Measurements from ENCODE around the gene CXCL16.
A peak's percentile ranks its signal among the peaks of the same experiment; 100 is the strongest.

DNA sequence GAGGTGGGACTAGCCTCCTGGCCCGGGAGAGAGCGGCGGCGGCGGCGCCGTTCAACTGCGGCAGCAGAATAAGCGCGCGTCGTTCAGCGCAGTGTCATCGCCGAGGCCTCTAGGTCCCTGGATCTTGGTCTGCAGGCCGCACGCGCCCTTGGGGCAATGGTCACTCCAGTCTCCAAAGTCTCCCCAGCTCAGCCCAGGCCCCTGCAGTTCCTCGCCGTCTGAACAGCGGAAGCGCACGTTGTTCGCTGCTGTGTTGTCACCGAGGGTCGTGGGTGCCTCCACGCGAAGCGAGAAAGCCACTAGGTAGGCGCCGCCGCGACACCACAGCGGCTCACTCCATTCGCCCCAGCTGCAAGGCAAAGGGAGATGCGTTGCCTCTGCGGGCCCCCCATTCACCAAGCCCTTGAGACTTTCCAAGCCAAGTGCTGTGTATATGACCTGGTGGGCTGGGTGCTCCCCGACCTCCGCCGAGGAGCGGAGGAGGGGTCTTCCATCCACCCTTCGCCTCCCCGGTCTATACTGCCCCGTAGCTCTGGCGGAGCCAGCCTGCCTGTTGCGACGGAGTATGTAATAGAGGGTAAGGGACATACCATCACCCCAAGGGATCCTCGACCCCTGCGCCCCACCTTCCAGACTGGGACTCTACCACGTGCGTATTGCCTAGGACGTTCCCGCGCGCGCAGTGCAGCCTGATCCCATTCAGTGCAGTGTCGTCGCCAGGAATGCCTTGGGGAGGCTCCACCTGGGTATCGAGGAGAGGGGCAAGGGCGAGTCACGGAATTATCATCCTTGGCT lies 45.8 kb upstream of the CXCL16 start:
- TF ChIP-seq MYC (IDR thresholded peaks at IDR 0.05; ENCODE audit: borderline replicate concordance, low read length): no peak
- no peak for TF ChIP-seq ZSCAN20 (CRISPR knock-in tag; IDR thresholded peaks at IDR 0.05)
- TF ChIP-seq POLR2A (IDR thresholded peaks at IDR 0.05; ENCODE audit: low read length): peak; percentile 25; the same call in 1 of the 2 replicates
- TF ChIP-seq NR3C1 (IDR thresholded peaks at IDR 0.05): no peak
- TF ChIP-seq, protein P1, sequence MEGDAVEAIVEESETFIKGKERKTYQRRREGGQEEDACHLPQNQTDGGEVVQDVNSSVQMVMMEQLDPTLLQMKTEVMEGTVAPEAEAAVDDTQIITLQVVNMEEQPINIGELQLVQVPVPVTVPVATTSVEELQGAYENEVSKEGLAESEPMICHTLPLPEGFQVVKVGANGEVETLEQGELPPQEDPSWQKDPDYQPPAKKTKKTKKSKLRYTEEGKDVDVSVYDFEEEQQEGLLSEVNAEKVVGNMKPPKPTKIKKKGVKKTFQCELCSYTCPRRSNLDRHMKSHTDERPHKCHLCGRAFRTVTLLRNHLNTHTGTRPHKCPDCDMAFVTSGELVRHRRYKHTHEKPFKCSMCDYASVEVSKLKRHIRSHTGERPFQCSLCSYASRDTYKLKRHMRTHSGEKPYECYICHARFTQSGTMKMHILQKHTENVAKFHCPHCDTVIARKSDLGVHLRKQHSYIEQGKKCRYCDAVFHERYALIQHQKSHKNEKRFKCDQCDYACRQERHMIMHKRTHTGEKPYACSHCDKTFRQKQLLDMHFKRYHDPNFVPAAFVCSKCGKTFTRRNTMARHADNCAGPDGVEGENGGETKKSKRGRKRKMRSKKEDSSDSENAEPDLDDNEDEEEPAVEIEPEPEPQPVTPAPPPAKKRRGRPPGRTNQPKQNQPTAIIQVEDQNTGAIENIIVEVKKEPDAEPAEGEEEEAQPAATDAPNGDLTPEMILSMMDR (IDR thresholded peaks at IDR 0.05): no peak
- TF ChIP-seq EP300 (IDR thresholded peaks at IDR 0.05): no peak
- no peak for TF ChIP-seq HDAC2 (IDR thresholded peaks at IDR 0.05)
